Astrocyte of the cerebellum (primary cell): ENCODE measurements around the gene KLHL12.
"Not testable (repeated sequence)": the region's sequence is repeated elsewhere in the genome, so short reads cannot be mapped to it uniquely, and the experiment has no call there.

Experiments used
- DNase-seq: peaks from one replicate; pipeline ENCODE4 v3.0.0-alpha.2; 2011; ENCODE audit warnings: low read depth
- H3K4me3 ChIP-seq: 2 replicates; pipeline ENCODE4 v1.5.1; 2011; ENCODE audit warnings: mild to moderate bottlenecking, low read depth, low read length, moderate library complexity
- CTCF ChIP-seq: IDR thresholded peaks from 2 replicates; pipeline ENCODE4 v1.5.1; 2012; ENCODE audit warnings: low read length, low read depth, moderate library complexity, mild to moderate bottlenecking; ENCODE audit errors: missing control alignments
- in situ Hi-C: cut with HindIII; loops from 2 replicates; pipeline ENCODE4 v1.10.0; 2017; ENCODE audit warnings: low sequenced_read_pairs

The KLHL12 gene

GRCh38 chr1:202915146-202915545 is 11.9 kb downstream of the KLHL12 start:
- in situ Hi-C loops = no loop called here
- no peak for TF ChIP-seq CTCF
- no peak overlapping the region for H3K4me3 ChIP-seq
- DNase-seq = no peak

- DNase-seq, H3K4me3 ChIP-seq, in situ Hi-C loops: not testable (repeated sequence)
These were observed 14.6 kb downstream of the KLHL12 start for GRCh38 chr1:202912476-202912875.

GRCh38 chr1:202909494-202909893 is 17.5 kb downstream of the KLHL12 start:
- H3K4me3 ChIP-seq = no peak overlapping the region
- no peak for TF ChIP-seq CTCF
- no peak for DNase-seq
- in situ Hi-C loops = no loop called here

GRCh38 chr1:202908998-202909397 is 18.0 kb downstream of the KLHL12 start:
- in situ Hi-C loops = no loop called here
- no peak for TF ChIP-seq CTCF
- no peak for DNase-seq
- no peak overlapping the region for H3K4me3 ChIP-seq

GRCh38 chr1:202905331-202905730 is 21.7 kb downstream of the KLHL12 start:
- DNase-seq = no peak
- TF ChIP-seq CTCF = no peak
- no peak overlapping the region for H3K4me3 ChIP-seq
- in situ Hi-C loops = no loop called here

- H3K4me3 ChIP-seq, DNase-seq, in situ Hi-C loops: not testable (repeated sequence)
These were observed 23.2 kb downstream of the KLHL12 start for GRCh38 chr1:202903808-202904207.

GRCh38 chr1:202901555-202901954 is 25.5 kb downstream of the KLHL12 start:
- no peak overlapping the region for H3K4me3 ChIP-seq
- no peak for TF ChIP-seq CTCF
- no peak for DNase-seq
- in situ Hi-C loops = no loop called here

- TF ChIP-seq CTCF = no peak
- DNase-seq = no peak
- H3K4me3 ChIP-seq = no peak overlapping the region
- in situ Hi-C loops = no loop called here
These were observed 34.5 kb downstream of the KLHL12 start for GRCh38 chr1:202892501-202892900.
